Gastrocnemius medialis (tissue), 4 donors: Measurements from ENCODE around the gene GABBR2.

Experiments
- CTCF ChIP-seq, 5 experiments: fragments of 450-650 bp in 3 of 5; fragments of 200-600 bp in 2 of 5; sonication (generic) in 2 of 5; IDR thresholded peaks in 4 of 5; conservative IDR thresholded peaks in 1 of 5; 1 replicate in 4 of 5; 2 replicates in 1 of 5; pipeline ENCODE4 v1.5.1; 2016 to 2019; ENCODE audit warnings: antibody characterized with exemption in 5 of 5, mild to moderate bottlenecking in 3 of 5, moderate library complexity in 3 of 5
- POLR2A ChIP-seq, 2 donors: fragments of 450-650 bp; IDR thresholded peaks; one replicate each; pipeline ENCODE4 v1.6.1; 2017; ENCODE audit warnings: antibody characterized with exemption in 2 of 2, mild to moderate bottlenecking in 2 of 2, moderate library complexity in 2 of 2

GRCh38 chr9:98755006-98755618 lies 46.4 kb upstream of the GABBR2 start:
- TF ChIP-seq CTCF (IDR thresholded peaks at IDR 0.05 in 4 of 5, conservative IDR thresholded peaks at IDR 0.05 in 1 of 5) = no peak
- TF ChIP-seq POLR2A (IDR thresholded peaks at IDR 0.05) = no peak
